GM12874 (cell line): ENCODE results near the gene RASGRF1.

Source experiments
- TF ChIP-seq, protein P1 (sequence below): IDR thresholded peaks from 2 replicates; pipeline ENCODE4 v1.5.1; 2011; ENCODE audit warnings: low read depth, mild to moderate bottlenecking, control low read depth, low read length, moderate library complexity; ENCODE audit not compliant: insufficient read depth

RASGRF1 gene

GRCh38 chr15:78921940-78922339 is 168.6 kb downstream of the RASGRF1 start:
- TF ChIP-seq, protein P1, sequence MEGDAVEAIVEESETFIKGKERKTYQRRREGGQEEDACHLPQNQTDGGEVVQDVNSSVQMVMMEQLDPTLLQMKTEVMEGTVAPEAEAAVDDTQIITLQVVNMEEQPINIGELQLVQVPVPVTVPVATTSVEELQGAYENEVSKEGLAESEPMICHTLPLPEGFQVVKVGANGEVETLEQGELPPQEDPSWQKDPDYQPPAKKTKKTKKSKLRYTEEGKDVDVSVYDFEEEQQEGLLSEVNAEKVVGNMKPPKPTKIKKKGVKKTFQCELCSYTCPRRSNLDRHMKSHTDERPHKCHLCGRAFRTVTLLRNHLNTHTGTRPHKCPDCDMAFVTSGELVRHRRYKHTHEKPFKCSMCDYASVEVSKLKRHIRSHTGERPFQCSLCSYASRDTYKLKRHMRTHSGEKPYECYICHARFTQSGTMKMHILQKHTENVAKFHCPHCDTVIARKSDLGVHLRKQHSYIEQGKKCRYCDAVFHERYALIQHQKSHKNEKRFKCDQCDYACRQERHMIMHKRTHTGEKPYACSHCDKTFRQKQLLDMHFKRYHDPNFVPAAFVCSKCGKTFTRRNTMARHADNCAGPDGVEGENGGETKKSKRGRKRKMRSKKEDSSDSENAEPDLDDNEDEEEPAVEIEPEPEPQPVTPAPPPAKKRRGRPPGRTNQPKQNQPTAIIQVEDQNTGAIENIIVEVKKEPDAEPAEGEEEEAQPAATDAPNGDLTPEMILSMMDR: no peak

GRCh38 chr15:78921517-78921916 is 169.1 kb downstream of the RASGRF1 start:
- TF ChIP-seq, protein P1: no peak

DNA sequence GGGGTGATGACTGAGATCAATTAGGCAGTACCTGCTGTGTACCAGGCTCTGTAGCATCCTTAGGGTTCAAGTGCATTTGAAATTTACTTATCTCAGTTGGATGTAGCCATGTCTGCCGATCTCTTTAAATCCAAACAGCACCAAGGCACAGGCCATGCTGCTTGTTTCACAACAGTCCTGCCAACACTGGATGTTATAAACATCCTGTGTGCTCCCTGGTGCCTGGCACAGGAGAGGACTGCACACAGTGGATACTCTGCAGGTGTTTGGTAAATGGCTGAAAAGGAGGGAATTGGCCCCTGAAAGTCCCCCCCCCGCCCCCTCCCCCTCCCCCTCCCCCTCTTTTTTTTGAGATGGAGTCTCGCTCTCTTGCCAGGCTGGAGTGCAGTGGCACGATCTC is 172.7 kb downstream of the RASGRF1 start:
- TF ChIP-seq, protein P1: no peak

GRCh38 chr15:78916088-78916487 is 174.5 kb downstream of the RASGRF1 start:
- TF ChIP-seq, protein P1: no peak

DNA sequence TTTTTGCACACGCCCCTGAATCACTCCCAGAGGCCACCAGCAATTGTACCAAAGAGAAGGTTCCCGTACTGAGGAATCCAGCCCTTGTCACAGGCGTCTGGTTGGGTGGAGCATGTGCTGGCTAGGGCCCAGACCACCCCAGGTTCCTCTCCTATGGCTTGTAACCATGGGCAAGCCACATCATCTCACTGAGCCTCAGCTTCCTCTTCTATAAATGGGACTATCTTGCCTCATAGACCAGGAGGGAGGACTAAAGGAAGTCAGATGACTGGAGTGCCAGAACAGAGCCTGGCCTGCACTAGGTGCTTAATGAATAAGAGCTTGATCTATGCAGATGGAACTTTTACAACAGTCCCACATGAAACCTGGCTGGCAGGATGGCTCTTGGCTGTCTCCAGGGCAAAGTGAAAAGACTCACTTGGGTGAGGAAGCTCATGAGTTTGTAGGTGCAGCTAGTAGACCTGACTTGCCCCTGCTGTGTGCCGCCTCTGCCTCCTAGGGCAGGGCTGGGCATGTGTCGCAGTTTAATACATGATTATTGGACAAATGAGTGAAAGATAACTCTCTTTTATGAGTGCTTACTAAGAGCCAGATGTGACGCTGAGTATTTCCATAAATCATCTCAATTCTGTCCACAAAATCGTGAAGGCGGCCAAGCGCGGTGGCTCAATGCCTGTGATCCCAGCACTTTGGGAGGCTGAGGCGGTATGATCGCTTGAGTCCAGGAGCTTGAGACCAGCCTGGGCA is 175.1 kb downstream of the RASGRF1 start:
- TF ChIP-seq, protein P1: no peak

DNA sequence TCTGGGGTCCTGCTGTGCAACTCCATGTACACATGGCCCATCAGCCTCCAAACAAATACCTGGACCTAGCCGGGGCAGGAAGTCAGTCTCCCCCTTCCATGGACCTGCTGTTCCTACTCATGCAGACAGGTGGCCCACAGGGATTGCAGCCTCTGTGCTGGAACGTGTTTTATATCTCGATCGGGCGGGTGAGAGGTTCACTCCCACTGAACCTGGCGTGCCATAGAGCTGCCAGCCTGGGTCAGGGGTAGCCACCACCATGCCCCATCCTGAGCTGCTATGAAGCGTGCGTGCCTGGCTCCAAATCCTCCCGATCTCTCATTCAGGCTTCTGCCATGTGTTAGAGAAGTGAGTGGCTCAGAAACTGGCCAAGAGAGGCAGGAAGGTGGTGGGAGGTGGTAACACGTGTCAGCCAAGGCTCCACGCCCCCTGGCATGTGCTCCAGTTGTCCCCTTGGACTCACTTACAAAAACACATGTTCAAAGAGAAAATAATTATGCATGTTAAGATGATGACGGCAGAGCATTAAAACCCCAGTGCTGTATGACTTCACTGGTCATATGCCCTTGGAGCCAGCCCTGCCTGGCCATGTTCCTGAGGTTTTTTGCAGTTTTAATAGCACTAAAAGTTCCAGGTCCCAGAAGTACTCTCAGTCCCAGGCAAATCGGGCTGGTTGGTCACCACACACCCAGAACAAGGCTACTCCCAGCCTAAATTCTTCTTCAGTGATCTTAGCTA is 176.4 kb downstream of the RASGRF1 start:
- TF ChIP-seq, protein P1: peak; percentile 14; the same call in 1 of the 2 replicates

DNA sequence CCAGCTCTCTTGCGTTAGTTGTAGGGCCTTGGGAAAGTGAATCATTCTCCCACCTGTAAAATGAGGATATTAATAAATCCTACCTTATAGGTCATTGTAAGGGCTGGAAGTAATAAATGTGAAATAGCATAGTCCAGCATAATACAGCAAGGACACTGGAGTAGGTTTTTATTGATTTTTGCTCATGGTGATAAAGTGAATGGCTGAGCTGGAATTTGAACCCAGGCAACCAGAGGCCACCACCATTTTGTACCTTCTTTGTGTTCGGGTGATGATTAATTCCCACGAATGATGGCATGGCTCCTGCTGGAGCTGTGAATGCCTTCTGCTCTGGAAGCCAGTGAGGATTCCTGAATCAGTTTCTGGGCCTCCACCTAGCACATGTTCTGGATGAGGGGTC is 177.6 kb downstream of the RASGRF1 start:
- TF ChIP-seq, protein P1: no peak
